DOHH2 (cell line): Measurements from ENCODE around the gene PRKN.

ENCODE experiments used
- H3F3A ChIP-seq: fragments of 200-600 bp; sonication (generic), shearing (Covaris generic); 2 replicates; pipeline ENCODE4 v1.6.0; 2016; ENCODE audit warnings: antibody characterized with exemption, mild to moderate bottlenecking; ENCODE audit not compliant: control insufficient read depth, insufficient read depth
- H3K27ac ChIP-seq: fragments of 200-600 bp; sonication (generic); 2 replicates; pipeline ENCODE4 v1.5.1; 2014; ENCODE audit warnings: low read depth, mild to moderate bottlenecking, low read length, moderate library complexity
- H3K27me3 ChIP-seq: fragments of 200-600 bp; sonication (generic); 2 replicates; pipeline ENCODE4 v1.6.1; 2014; ENCODE audit warnings: mild to moderate bottlenecking, low read length, mixed read lengths; ENCODE audit not compliant: control insufficient read depth
- H3K36me3 ChIP-seq: fragments of 200-600 bp; sonication (generic); 2 replicates; pipeline ENCODE4 v1.6.1; 2014; ENCODE audit warnings: mild to moderate bottlenecking, low read length, moderate library complexity, mixed read lengths; ENCODE audit not compliant: control insufficient read depth
- H3K4me1 ChIP-seq: fragments of 200-600 bp; sonication (generic); 2 replicates; pipeline ENCODE4 v1.6.1; 2014; ENCODE audit warnings: mild to moderate bottlenecking, low read length, mixed read lengths; ENCODE audit not compliant: control insufficient read depth
- H3K4me2 ChIP-seq: fragments of 200-600 bp; sonication (generic); 2 replicates; pipeline ENCODE4 v1.6.0; 2014; ENCODE audit warnings: mild to moderate bottlenecking, low read length, moderate library complexity
- H3K4me3 ChIP-seq: fragments of 200-600 bp; sonication (generic); 2 replicates; pipeline ENCODE4 v1.5.1; 2014; ENCODE audit warnings: mild to moderate bottlenecking, low read length, mixed read lengths
- H3K79me2 ChIP-seq: fragments of 200-600 bp; sonication (generic); 2 replicates; pipeline ENCODE4 v1.6.1; 2014; ENCODE audit warnings: mild to moderate bottlenecking, low read length, mixed read lengths; ENCODE audit not compliant: control insufficient read depth
- H3K9me2 ChIP-seq: fragments of 200-600 bp; sonication (generic); replicated peaks from 2 replicates; pipeline ENCODE4 v1.6.1; 2014; ENCODE audit warnings: mild to moderate bottlenecking, low read length, mixed read lengths; ENCODE audit not compliant: control insufficient read depth
- H3K9me3 ChIP-seq: fragments of 200-600 bp; sonication (generic); 2 replicates; pipeline ENCODE4 v1.6.1; 2014; ENCODE audit warnings: antibody characterized with exemption, low read length, mixed read lengths; ENCODE audit not compliant: control insufficient read depth, insufficient read depth
- H4K20me1 ChIP-seq: fragments of 200-600 bp; sonication (generic); 2 replicates; pipeline ENCODE4 v1.6.0; 2014; ENCODE audit warnings: low read depth, mild to moderate bottlenecking, antibody characterized with exemption, low read length, moderate library complexity; ENCODE audit not compliant: control insufficient read depth, insufficient read depth
- CTCF ChIP-seq: fragments of 200-600 bp; sonication (generic); IDR thresholded peaks from one replicate; pipeline ENCODE4 v1.5.1; 2014; ENCODE audit warnings: antibody characterized with exemption, mild to moderate bottlenecking, low read depth, low read length; ENCODE audit not compliant: poor library complexity, severe bottlenecking
- EZH2phosphoT487 ChIP-seq: fragments of 200-600 bp; sonication (generic); IDR thresholded peaks from 2 replicates; pipeline ENCODE4 v1.6.1; 2017; ENCODE audit warnings: borderline replicate concordance, mild to moderate bottlenecking, antibody characterized with exemption, low read length, moderate library complexity, mixed read lengths

Gene PRKN

DNA sequence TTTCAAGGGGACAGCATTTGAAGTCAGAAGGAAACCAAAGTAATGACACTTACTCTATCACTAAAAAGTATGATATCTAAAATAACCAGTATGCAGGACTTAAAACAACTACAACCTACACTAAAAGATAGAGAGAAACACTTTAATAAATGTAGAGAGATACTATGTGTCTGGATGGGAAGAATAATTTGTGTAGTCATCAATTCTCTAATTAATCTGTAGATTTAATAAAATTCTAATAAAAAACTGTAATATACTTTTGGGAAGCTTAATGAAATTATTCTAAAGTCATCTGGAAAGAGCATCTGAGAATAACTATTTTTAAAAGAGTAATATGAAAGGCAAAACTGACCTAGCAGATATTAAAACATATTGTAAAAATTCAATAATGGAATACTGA lies 52.1 kb downstream of the PRKN start:
- H3K79me2 ChIP-seq: no peaks in the 10 kb centered on the region

DNA sequence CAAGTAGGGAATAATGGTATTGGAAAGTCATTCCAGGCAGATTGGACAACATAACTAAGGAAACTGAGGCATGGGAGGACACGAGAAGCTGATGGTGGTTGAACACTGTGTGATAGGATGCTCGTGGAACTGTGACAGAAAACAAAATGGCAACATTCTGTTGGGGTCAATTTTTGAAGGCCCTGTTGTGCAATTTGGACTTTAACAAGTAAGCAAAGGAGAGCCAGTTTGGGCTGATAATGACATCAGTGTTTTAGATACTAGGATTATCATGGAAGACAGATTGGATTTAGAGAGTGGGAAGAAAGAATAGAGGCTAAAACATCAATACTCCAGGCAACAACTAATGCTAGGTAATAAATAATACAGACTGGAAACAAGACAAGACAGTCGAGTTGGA lies 53.1 kb downstream of the PRKN start:
- H3K4me2 ChIP-seq: no peak overlapping the region
- no peaks in the 10 kb centered on the region for H3K79me2 ChIP-seq
- H3K36me3 ChIP-seq: no peaks in the 10 kb centered on the region
- no peaks in the 10 kb centered on the region for H3K4me1 ChIP-seq
- no peaks in the 10 kb centered on the region for H3K9me2 ChIP-seq
- no peaks in the 10 kb centered on the region for H3K27me3 ChIP-seq
- H4K20me1 ChIP-seq: no peaks in the 10 kb centered on the region
- no peak overlapping the region for H3K27ac ChIP-seq
- TF ChIP-seq EZH2phosphoT487 (no peak), CTCF (no peak)
- no peaks in the 10 kb centered on the region for H3F3A ChIP-seq
- no peaks in the 10 kb centered on the region for H3K9me3 ChIP-seq
- no peak overlapping the region for H3K4me3 ChIP-seq

More for the DNA sequence above, 52.1 kb downstream of the PRKN start:
- H3K9me2 ChIP-seq: no peaks in the 10 kb centered on the region
- H3F3A ChIP-seq: no peaks in the 10 kb centered on the region
- no peak overlapping the region for H3K4me2 ChIP-seq
- H3K36me3 ChIP-seq: no peaks in the 10 kb centered on the region
- H3K9me3 ChIP-seq: no peaks in the 10 kb centered on the region
- no peaks in the 10 kb centered on the region for H4K20me1 ChIP-seq
- no peaks in the 10 kb centered on the region for H3K27me3 ChIP-seq
- TF ChIP-seq CTCF: no peak
- TF ChIP-seq EZH2phosphoT487: no peak
- H3K27ac ChIP-seq: no peak overlapping the region
- H3K4me1 ChIP-seq: no peaks in the 10 kb centered on the region
- H3K4me3 ChIP-seq: no peak overlapping the region

DNA sequence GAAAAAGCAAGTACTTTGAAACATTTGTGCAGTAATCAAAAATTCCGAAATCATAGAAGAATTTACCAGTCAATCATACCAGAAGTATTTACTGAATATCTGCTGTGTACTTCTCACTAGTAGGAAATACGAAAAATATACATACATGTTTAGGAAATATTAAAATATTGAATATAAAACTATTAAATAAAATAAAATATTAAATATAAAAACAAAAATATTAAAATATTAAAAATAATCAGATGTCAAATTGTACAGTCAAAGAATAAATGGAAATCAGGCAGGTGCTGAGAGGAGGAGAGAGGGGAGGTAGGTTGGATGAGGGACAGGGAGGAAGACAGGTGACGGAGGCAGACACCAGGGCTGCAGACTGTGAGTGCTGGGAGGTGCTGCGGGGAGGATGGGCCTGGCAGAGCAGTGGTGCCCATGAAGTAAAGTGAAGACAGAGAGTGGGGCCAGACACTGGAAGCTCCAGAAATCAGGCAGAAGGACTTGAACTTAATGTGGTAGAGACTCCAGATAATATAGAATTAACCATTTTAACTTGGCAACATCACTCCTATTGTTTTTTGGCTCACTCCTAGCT lies 55.9 kb downstream of the PRKN start:
- no peak overlapping the region for H3K4me3 ChIP-seq

More for the DNA sequence above, 55.9 kb downstream of the PRKN start:
- no peak overlapping the region for H3K27ac ChIP-seq
- no peaks in the 10 kb centered on the region for H3K4me1 ChIP-seq
- TF ChIP-seq EZH2phosphoT487: no peak
- TF ChIP-seq CTCF: no peak
- H3K9me2 ChIP-seq: no peaks in the 10 kb centered on the region
- H3K27me3 ChIP-seq: no peaks in the 10 kb centered on the region
- no peaks in the 10 kb centered on the region for H3F3A ChIP-seq
- H3K4me2 ChIP-seq: no peak overlapping the region
- no peaks in the 10 kb centered on the region for H3K79me2 ChIP-seq
- no peaks in the 10 kb centered on the region for H3K36me3 ChIP-seq
- no peaks in the 10 kb centered on the region for H4K20me1 ChIP-seq
- H3K9me3 ChIP-seq: no peaks in the 10 kb centered on the region
